SU-DHL-6 (cell line): Measurements from ENCODE around the gene ACOX3.

Source experiments
- CTCF ChIP-seq: fragments of 200-600 bp; sonication (generic); IDR thresholded peaks from one replicate; pipeline ENCODE4 v1.5.1; 2017; ENCODE audit warnings: antibody characterized with exemption, mild to moderate bottlenecking, low read length, moderate library complexity; ENCODE audit not compliant: insufficient read depth, poor library complexity, severe bottlenecking
- EZH2phosphoT487 ChIP-seq: fragments of 200-600 bp; sonication (generic), shearing (Covaris generic); conservative IDR thresholded peaks from 2 replicates; pipeline ENCODE4 v1.6.1; 2018; ENCODE audit warnings: mild to moderate bottlenecking, antibody characterized with exemption, low read length, moderate library complexity, mixed read lengths

DNA sequence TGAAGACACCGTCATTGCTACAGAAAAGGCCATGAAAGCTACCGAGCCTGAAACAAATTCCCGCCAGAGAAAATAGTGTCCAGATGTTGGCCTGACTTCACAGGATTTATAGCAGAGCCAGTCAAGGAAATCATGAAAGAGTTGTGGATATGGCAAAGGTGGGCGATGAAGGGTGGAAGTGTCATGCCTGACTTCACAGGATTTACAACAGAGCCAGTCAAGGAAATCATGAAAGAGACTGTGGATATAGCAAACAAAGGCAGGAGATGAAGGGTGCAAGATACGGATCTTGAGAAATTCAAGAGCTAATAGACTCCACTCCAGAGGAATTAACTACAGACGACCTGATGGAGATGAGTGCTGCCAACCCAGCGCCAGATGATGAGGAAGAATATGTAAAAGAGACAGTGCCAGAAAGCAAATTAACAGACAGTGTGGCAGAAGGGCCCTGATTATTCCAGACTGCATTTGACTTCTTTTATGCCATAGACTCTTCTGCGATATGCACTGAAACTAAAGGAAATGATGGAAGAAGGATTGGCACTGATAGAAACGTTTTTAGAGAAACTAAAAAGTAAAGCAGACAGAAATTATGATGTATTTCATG lies 17.2 kb upstream of the ACOX3 start:
- TF ChIP-seq CTCF, result no peak
- no peak for TF ChIP-seq EZH2phosphoT487
